Esophagus squamous epithelium (tissue), 5 donors: ENCODE measurements around the gene C2CD4C. TPM values are rescaled to one million over a fixed set of nuclear protein-coding genes. Genes with fewer than 3 reads are reported as not detected.

Source experiments
- DNase-seq: peaks from one replicate; lab custom pipeline; 2025; lab: John Stamatoyannopoulos, UW
- H3K27ac ChIP-seq, 4 donors: fragments of 200-600 bp; sonication (generic); one replicate each; pipeline ENCODE4 v1.5.1; 2016 to 2019; ENCODE audit warnings: mild to moderate bottlenecking in 1 of 4
- H3K27me3 ChIP-seq, 4 donors: fragments of 200-600 bp; sonication (generic); 1 replicate in 3 of 4; 2 replicates in 1 of 4; pipeline versions ENCODE4 v1.5.1 to v1.6.0; 2017 to 2021; ENCODE audit warnings: antibody characterized with exemption in 1 of 4
- H3K36me3 ChIP-seq, 3 donors: fragments of 200-600 bp; sonication (generic); one replicate each; pipeline ENCODE4 v1.5.1; 2016 to 2019
- H3K4me1 ChIP-seq, 3 donors: fragments of 200-600 bp; sonication (generic); one replicate each; pipeline ENCODE4 v1.5.1; 2017 to 2019
- H3K4me3 ChIP-seq, 4 donors: fragments of 200-600 bp; sonication (generic); 1 replicate in 3 of 4; 2 replicates in 1 of 4; pipeline ENCODE4 v1.5.1; 2016 to 2019; ENCODE audit warnings: mild to moderate bottlenecking in 2 of 4, moderate library complexity in 1 of 4
- H3K9me3 ChIP-seq, 3 donors: fragments of 200-600 bp; sonication (generic); one replicate each; pipeline ENCODE4 v1.5.1; 2016 to 2019
- POLR2A ChIP-seq, 4 donors: fragments of 450-650 bp; IDR thresholded peaks; one replicate each; pipeline ENCODE4 v1.6.1; 2017; ENCODE audit warnings: antibody characterized with exemption in 4 of 4, mild to moderate bottlenecking in 4 of 4, moderate library complexity in 3 of 4
- WGBS, 2 donors: methylation state at CpG; one replicate each; pipeline ENCODE4 v1.1.5; 2018; 5-methylcytosine and 5-hydroxymethylcytosine counted together
- intact Hi-C: fragments of 100-400 bp; cut with DNase I; formaldehyde crosslinking; loops from one replicate; pipeline ENCODE4 v1.15.0; 2022
- total RNA-seq, 4 donors: library from RNA; depleted of rRNA; stranded (reverse); fragments of >200 nt; gene quantifications; one replicate each; pipeline ENCODE4 v1.1.0, GENCODE V29; 2016
- TF ChIP-seq, protein P1 (sequence below), 6 experiments: fragments of 450-650 bp in 4 of 6; fragments of 200-600 bp in 2 of 6; sonication (generic) in 2 of 6; IDR thresholded peaks; one replicate each; pipeline ENCODE4 v1.5.1; 2016 to 2019; ENCODE audit warnings: antibody characterized with exemption in 6 of 6, mild to moderate bottlenecking in 4 of 6, moderate library complexity in 4 of 6
- donor health status: DM: yes; HTN: yes; CAD: no.

C2CD4C gene
- total RNA-seq, 4 donors from 2014 or later: 0.15 to 1.1 (median 0.45) TPM

- intact Hi-C loops: no loop called here
- TF ChIP-seq POLR2A (IDR thresholded peaks at IDR 0.05): no peak
- TF ChIP-seq, protein P1, sequence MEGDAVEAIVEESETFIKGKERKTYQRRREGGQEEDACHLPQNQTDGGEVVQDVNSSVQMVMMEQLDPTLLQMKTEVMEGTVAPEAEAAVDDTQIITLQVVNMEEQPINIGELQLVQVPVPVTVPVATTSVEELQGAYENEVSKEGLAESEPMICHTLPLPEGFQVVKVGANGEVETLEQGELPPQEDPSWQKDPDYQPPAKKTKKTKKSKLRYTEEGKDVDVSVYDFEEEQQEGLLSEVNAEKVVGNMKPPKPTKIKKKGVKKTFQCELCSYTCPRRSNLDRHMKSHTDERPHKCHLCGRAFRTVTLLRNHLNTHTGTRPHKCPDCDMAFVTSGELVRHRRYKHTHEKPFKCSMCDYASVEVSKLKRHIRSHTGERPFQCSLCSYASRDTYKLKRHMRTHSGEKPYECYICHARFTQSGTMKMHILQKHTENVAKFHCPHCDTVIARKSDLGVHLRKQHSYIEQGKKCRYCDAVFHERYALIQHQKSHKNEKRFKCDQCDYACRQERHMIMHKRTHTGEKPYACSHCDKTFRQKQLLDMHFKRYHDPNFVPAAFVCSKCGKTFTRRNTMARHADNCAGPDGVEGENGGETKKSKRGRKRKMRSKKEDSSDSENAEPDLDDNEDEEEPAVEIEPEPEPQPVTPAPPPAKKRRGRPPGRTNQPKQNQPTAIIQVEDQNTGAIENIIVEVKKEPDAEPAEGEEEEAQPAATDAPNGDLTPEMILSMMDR (IDR thresholded peaks at IDR 0.05): no peak
- H3K4me3 ChIP-seq: no peak overlapping the region
- H3K27me3 ChIP-seq: peaks cover 0 to 51% (median 0%) of the 10 kb centered on the region in 4 donors
- H3K27ac ChIP-seq: no peak overlapping the region
- H3K4me1 ChIP-seq: no peaks in the 10 kb centered on the region
- H3K36me3 ChIP-seq: no peaks in the 10 kb centered on the region
- no peak for DNase-seq
- whole genome bisulfite sequencing, 2 donors: 55% methylated on average over 7 of the region's 29 CpGs; no CpG with 5 or more reads in 1 of the 2 donors
- H3K9me3 ChIP-seq: no peaks in the 10 kb centered on the region
These were observed 29.5 kb upstream of the C2CD4C start for GRCh38 chr19:438416-438958.

DNA sequence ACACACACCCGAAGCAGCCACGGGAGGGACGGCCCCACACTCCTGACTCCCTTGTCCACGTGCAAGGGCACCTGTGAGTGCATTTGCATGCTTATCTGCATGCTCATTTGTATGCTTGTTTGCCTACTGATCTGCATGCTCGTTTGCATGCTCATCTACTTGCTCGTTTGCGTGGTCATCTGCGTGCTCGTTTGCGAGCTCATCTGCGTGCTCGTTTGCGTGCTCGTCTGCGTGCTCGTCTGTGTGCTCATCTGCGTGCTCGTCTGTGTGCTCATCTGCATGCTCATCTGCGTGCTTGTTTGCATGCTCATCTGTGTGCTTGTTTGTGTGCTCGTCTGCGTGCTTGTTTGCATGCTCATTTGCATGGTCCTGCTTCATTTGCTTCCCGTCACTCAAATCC, 28.1 kb upstream of the C2CD4C start:
- H3K4me1 ChIP-seq: no peaks in the 10 kb centered on the region
- H3K27ac ChIP-seq: no peak overlapping the region
- no peaks in the 10 kb centered on the region for H3K9me3 ChIP-seq
- no peak for DNase-seq
- intact Hi-C loops: no loop called here
- no peak overlapping the region for H3K4me3 ChIP-seq
- WGBS, 2 donors: 78% methylated on average over 22 of the region's 22 CpGs
- TF ChIP-seq, protein P1 (IDR thresholded peaks at IDR 0.05): no peak
- no peak for TF ChIP-seq POLR2A (IDR thresholded peaks at IDR 0.05)
- H3K27me3 ChIP-seq: peaks cover 0 to 51% (median 0%) of the 10 kb centered on the region in 4 donors
- no peaks in the 10 kb centered on the region for H3K36me3 ChIP-seq

DNA sequence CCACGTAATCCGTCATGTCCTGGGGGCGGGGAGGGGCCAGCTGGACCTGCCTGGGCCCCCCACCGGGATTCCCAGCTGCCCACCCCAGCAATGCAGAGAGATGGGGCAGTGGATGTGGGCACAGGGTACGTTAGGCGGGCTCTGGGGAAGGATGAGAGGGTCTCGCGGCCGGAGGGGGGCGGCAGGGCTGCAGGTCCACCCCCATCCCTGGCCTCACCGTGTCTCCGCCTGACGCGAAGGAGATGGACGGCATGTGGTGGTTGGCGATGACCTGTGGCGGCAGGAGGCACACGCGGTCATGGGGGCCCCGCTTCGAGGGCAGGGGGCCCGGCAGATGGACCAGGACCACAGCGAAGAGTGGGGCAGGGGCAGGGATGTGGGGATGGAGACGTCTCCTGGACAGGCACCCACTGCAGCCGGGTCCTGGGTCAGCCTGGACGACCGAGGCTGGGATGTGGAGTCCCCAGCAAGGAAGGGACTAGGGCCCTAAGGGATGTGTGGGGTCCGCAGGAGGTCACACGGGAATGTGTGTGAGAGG, 27.5 kb upstream of the C2CD4C start:
- H3K9me3 ChIP-seq: no peaks in the 10 kb centered on the region
- intact Hi-C loops: no loop called here
- WGBS, 2 donors: 79 to 86% methylated on average over 9 to 16 of the region's 29 CpGs
- no peak for DNase-seq
- no peaks in the 10 kb centered on the region for H3K36me3 ChIP-seq
- no peak overlapping the region for H3K4me3 ChIP-seq
- H3K4me1 ChIP-seq: no peaks in the 10 kb centered on the region
- TF ChIP-seq, protein P1 (IDR thresholded peaks at IDR 0.05): no peak
- TF ChIP-seq POLR2A (IDR thresholded peaks at IDR 0.05): no peak
- peaks cover 0 to 51% (median 0%) of the 10 kb centered on the region in 4 donors for H3K27me3 ChIP-seq
- H3K27ac ChIP-seq: no peak overlapping the region

- intact Hi-C loops: no loop called here
- Histone ChIP-seq H3K27me3 (peaks cover 0 to 45% (median 0%) of the 10 kb centered on the region in 4 donors), H3K4me3 (no peak overlapping the region), H3K36me3 (no peaks in the 10 kb centered on the region), H3K4me1 (no peaks in the 10 kb centered on the region), H3K9me3 (no peaks in the 10 kb centered on the region), H3K27ac (no peak overlapping the region)
- TF ChIP-seq, protein P1 (IDR thresholded peaks at IDR 0.05): no peak
- no peak for TF ChIP-seq POLR2A (IDR thresholded peaks at IDR 0.05)
- WGBS, 2 donors: 47 to 53% methylated on average over 9 to 15 of the region's 33 CpGs
- DNase-seq: no peak
These were observed 26.9 kb upstream of the C2CD4C start for GRCh38 chr19:435707-436412.

GRCh38 chr19:435056-435706, 26.2 kb upstream of the C2CD4C start:
- intact Hi-C loops: no loop called here
- TF ChIP-seq, protein P1 (IDR thresholded peaks at IDR 0.05): no peak
- TF ChIP-seq POLR2A (IDR thresholded peaks at IDR 0.05): no peak
- H3K27me3 ChIP-seq: peaks cover 0 to 38% (median 0%) of the 10 kb centered on the region in 4 donors
- H3K9me3 ChIP-seq: no peaks in the 10 kb centered on the region
- 71 to 83% methylated on average over 3 to 8 of the region's 26 CpGs for WGBS, 2 donors
- H3K4me3 ChIP-seq: no peak overlapping the region
- no peaks in the 10 kb centered on the region for H3K4me1 ChIP-seq
- no peak overlapping the region for H3K27ac ChIP-seq
- DNase-seq: no peak
- H3K36me3 ChIP-seq: no peaks in the 10 kb centered on the region
